ENCODE data around the gene MAGEF1.
A peak's percentile ranks its signal among the peaks of the same experiment; 100 is the strongest.

Gene MAGEF1, protein sequence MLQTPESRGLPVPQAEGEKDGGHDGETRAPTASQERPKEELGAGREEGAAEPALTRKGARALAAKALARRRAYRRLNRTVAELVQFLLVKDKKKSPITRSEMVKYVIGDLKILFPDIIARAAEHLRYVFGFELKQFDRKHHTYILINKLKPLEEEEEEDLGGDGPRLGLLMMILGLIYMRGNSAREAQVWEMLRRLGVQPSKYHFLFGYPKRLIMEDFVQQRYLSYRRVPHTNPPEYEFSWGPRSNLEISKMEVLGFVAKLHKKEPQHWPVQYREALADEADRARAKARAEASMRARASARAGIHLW

DNA sequence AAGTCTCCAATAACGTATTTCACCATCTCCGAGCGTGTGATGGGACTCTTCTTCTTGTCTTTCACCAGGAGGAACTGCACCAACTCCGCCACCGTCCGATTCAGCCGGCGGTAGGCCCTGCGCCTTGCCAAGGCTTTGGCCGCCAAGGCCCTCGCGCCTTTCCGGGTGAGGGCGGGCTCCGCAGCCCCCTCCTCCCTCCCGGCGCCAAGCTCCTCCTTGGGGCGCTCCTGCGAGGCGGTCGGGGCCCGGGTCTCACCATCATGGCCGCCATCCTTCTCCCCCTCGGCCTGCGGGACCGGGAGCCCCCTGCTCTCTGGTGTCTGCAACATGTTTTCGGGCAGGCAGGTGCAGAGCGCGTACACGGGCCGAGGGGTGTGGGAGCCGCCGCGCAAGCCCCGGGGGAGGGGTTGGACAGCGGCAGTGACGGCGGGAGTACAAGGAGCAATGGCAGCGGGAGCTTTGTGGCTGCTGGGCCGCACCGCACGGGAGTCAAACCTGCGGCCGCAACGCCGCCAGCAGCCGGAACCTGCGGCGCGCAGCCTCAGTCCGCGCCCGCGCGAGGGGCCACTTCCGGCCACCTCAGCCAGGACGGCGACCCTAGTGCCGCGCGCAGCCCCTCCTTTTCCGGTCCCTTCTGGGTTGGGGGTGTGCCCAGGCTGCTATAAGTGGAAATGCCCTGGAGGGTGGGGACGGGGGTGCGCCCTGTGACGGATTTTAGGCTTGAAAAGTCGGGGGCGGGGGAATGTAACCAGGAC is at the start of gene MAGEF1:
Gene MAGEF1, minus strand, starts transcription at position 572 of the 755 bp plus-strand sequence. Its CDS starts 243 bp downstream, at position 329.
- DNase-seq (ENCODE audit: low read depth, low spot score) = peak; percentile 69

DNA sequence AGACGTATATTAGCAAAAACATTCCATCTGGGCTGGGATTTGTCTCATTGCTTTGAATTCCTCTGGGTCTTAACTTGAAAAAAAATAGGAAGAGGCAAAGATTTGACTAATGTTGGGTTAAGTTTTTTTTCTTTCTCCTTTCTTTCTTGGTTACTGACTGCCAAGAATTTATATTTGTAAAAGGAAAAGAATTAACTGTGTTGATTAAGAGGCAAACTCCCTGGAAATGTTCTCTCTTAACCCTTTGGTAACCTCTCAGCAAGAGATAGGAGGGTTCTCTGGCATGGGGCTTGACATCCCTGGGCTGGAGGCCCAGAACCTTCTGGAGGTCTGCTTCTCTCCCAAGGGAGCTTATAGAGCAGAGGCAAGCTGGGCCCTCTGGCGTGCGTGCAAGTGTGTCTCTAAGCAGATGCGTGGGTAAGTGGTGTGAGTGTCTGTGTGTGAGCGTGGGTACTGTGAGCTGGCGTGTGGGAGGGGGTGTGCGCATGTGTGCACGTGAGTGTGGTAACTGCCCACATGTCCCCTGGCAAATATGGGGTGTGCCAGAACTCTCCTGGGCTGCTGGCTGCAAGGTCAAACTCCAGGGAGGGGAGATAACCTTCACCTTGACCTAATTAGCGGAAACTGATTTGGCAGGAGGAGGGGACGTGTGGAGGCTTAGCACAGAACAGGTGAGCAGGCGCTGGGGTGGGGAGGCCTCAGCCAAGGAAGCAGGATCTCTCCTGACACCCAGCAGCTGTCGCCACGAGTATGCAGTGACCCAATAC is 49.4 kb upstream of the MAGEF1 start:
- no peak for DNase-seq (ENCODE audit: low read depth, low spot score)

DNA sequence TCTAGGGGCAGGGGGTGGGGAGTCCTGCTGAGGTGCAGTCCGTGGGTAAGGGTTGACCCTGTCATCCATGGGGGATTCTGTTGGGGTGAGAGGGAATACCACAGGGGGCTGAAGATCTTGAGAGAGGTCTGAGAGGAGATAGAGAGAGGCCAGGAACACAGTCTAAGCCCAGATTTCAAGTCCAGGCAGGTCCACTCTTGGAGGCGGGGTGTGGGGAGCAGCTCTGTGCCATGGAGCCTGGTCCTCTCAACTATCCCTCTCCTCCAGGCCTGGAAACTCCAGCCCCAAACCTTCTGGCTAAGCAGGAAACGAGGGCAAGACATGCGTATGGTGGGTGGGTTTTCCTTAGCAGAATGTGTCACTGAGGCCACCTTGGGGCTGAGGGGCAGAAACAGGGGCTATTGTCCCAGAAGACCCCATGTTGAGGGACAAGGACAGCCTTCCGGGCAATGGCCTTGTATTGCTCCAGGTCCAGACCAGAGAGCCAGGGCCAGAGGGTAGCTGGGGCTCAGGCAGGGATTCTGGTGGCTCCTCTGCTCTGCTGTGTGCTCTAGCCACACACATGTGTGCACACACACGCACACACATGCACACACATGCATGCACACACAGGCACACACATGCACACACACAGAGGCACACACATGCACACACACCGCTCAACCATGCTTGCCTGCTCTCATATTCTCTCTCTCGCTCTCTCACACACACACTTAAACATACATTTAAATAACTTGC is 48.6 kb upstream of the MAGEF1 start:
- no peak for DNase-seq (ENCODE audit: low read depth, low spot score)

DNA sequence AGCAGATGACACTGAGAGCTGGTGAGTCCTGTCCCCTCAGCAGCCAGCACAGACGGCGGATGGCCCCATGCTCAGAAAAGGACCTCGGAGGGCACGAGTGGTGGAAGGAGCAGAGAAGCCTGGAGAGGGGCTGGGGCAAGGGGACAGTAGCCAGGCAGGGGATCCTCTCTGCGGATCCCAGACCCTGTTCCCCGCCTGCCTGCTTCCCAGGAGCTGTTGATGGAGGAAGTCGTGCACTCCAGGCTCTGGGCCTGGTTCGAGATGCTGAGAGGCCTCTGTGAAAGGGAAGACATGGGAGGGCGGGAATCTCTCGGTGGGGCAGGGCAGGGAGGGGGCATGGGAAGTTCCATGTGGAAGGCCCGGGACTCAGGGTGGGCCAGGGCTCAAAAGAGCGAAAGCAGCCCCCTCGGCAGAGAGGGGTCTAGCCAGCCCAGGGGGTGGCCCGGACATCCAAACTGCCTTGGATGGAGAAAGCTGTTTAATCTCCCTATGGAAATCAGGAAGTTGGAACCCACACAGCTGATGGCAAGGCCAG is 47.9 kb upstream of the MAGEF1 start:
- no peak for DNase-seq (ENCODE audit: low read depth, low spot score)

DNA sequence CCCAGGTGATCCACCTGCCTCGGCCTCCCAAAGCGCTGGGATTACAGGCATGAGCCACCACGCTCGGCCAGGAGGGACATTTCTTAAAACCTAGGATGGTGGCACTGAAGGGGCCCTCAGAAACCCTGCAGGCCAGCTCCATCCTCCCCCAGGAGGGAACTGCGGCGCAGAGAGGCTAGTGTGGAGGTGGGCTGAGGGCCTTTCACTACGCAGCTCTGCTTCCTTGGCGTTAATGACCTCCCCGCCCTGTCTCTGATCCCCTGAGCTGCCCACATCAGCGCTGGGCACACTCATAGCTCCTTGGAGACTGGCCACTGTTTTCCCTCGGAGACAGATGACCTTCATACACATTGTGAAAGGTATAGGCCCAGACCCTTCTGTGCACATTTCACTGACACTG is 46.2 kb upstream of the MAGEF1 start:
- DNase-seq (ENCODE audit: low read depth, low spot score) = no peak

DNA sequence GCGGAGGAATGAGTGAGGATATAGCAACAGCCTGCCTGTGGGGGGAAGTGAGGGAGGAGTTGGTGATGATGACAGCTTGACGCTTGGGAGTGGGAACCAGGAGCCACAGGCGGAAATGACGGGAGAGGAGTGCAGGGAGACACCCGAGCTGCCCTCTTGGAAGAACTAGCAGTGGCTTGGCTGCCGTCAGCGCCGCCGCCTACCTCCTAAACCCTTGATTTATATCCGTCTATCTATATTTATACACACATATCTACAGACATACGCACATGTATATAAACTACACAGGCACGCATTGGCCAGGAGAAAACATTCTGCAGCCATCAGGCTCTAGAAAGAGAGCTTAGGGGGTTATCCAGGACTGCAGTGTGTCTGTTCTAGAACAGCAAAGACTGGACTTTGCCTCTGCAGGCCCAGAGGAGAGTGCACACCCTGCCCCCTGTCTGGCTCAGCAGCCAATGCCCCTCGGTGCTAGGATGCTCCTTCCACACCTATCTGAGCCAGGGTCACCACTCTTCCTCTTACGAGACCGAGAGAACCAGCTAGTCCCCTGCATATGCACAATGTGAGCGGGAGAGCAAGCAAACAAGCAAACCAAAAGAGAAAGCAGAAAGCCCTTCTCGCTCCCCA is 45.3 kb upstream of the MAGEF1 start:
- DNase-seq (ENCODE audit: low read depth, low spot score) = no peak

DNA sequence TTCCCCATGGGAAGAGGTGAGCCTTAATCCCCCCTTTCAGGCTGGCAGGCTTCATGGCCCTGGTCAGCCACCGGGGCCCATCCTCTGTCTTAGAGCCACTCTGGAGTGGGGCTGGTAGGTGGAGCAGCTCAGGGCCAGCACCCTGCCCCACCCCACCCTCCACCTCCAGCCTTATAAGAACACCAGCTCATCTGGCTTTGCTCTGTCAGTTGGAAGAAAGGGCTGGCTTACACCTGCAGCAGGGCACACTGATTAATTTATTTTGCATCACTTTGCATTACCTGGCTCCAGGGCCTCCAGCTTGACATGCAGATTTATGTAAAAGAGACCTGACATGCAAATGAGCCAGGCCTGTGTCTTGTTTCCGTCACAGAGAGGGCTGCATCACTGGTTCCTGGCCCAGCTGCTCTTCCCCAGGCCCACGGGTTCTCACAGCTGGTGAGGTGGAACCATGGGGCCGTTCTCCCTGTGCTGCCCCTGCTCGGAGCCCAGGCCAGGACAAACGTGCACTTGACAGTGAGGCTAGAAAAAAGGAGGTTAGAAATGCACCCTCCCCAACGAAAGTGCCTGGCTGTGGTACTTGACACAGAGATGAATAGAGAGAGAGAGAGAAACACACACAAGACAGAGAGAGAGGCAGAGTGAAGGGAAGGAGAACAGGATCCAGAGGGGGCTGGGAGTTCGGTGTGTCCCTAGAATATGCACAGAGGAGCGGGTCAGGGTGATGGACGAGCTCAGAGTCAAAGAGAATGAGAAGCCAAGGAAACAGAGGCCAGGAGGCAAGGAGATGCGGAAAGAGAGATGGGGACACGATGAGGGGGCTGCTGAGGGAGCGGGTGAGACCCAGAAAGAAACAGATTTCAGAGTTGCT is 44.5 kb upstream of the MAGEF1 start:
- DNase-seq (ENCODE audit: low read depth, low spot score) = no peak

DNA sequence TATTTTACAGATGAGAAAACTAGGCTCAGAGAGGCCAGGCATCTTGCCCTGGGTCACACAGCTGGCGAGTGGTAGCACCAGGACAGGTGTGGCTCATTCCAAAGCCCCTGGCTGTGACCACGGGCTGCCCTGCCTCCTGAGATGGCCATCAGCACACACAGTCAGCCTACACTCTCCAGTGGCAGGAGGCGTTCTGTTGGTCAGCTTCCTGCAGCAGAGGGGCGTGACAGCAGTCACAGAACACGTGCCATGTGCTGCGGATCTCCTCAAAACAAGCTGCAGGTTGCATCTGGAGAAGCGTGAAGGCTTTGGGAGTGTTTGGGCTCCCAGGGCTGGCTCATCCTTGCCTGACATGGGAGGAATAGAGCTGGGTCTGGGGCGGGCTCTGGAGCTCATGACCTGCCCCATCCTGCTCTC is 43.5 kb upstream of the MAGEF1 start:
- DNase-seq (ENCODE audit: low read depth, low spot score) = no peak

DNA sequence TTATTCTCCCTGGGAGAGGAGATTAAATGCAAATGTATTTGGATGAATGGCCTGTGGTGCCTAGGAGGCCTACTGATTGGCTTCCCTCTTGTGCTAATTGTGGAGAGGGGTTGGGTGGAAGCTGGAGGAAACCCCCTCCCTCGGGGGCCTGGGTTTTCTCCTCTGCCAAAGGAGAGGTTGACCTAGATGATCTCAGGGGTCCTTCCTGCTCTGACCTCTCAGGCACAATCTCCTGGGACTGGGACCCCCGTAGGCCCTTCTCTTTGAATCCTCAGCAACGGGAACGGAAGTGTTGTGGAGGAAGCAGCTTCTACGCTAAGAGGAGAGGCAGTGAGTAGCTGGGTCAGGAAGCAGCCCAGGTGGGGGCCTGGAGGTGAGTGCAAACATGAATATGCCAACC is 40.5 kb upstream of the MAGEF1 start:
- DNase-seq (ENCODE audit: low read depth, low spot score) = no peak

DNA sequence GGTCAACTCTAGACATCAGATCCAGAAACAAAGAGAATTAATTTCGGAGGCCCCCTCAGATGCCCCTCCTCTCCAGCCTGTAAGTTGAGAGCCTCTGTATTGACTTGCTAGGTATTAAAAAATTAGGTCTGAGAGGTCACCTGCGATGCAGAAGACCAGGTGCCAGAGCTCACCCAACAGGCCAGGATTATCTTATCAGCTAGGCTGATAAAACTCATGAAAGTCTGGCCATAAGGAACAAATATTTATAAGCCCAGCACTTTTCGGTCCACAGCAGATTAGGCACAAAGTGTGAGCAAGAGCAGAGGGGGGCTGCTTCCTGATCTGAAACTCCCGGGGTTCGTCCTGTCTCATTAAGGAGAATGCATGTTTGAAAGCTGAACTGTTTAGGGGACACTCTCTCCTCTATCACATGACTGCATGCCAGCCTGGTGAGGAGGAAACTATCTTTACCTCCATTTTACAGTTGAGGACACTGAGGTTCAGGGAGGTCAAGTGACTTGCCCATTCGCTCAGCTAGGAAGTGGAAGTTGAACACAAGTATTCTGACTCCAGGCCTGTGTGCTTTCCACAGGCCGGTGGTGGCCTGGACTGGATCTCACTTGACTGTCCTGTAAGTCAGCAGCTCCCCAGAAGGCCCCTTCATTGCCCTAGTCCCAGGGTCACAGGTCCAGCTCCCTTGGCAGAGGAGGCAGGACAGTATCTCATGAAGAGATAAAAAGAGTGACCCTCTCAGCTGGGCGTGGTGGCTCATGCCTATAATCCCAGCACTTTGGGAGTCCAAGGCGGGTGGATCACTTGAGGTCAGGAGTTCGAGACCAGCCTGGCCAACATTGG is 39.6 kb upstream of the MAGEF1 start:
- no peak for DNase-seq (ENCODE audit: low read depth, low spot score)

DNA sequence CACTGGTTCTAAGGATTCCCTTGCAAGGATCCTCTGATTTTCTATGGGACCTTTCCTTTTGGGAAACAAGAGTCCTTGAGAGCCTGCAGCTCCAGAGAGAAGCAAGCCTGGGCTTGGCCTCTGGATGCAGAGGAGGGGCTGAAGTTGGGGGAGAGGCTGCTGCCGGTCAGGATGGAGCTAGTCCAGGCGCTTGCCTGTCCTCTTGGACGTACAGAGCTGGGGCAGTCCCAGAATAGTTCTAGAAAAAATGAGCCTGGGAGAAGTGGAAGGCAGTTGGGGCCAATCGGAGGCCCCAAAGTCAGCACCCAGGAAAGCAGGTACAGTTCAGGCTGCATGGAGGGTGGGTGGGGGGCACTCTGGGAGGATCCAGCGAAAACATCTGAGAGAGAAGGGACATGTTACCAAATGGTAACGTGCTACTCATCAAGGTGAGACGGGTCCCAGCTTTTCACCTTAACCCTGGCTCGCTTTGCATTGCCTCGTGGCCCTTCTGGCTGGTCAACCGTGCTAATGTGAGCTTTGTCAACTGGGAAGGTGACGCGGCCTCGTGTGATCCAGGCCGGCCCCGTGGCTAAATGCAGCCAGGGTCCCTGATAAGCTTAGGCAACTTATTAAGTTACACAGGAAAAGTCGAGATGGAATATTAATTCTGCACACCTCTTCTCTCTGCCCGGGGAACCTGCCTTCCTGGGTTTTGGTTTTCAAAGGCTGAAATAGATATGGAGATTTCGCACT is 38.7 kb upstream of the MAGEF1 start:
- no peak for DNase-seq (ENCODE audit: low read depth, low spot score)

DNA sequence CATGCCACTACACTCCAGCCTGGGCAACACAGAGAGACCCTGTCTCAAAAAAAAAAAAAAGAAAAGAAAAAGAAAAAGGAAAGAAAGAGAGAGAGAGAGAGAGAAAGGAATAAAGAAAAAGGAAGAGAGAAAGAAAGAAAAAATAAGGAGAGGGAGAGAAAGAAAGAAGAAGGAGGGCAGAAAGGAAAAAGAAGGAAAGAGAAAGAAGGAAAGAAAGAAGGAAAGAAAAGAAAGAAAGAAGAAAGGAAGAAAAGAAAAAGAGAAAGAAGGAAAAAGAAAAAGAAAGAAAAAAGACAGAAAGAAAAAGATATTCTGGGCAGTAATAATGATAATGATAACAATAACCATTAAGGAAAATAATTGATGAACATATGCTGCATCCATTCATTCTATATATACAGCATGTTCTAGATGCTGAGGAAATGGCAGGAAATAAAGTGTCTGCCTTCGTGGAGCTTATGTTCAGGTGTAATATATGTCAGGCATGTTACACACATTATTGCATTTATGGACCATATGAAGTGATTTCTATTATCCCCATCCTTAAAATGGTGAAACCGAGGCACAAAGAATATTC is 37.4 kb upstream of the MAGEF1 start:
- no peak for DNase-seq (ENCODE audit: low read depth, low spot score)

DNA sequence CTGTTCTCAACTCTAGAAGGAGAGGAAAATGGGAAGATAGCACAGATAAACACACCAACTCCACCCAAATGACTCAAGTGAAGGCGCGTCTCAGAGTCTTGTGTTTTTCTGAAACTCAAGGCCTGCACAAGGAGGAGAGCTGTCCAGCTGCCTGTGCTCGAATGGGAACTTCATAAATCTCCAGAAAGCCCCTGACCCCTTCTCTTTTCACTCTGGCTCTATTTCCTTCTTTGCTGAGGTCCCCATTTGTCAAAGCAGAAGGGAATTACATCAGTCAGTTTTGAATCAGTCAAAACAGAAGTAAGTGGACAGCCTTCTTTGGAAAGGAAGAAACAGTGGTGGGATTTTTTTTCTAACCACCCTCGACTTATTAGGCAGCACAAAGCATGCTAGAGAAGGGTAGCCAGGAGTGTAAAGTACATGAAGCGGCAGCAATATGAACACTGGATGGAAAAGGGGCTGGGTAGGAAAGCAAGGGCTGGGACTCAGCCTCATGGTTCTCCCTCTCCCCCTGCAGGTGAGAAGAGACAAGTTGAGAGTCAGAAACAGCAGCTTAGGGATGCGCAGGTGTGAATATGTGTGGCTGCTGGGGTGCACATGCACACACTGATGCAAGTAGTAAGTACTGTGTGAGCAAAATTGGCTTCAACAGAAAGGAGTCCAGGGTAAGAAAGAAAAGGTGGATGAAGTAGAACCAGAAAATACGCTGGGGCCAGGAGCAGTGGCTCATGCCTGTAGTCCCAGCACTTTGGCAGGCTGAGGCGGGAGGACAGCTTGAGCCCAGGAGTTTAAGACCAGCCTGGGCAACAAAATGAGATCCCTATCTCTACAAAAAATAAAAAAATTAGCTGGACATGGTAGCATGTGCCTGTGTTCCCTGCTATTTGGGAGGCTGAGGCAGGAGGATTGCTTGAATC is 36.6 kb upstream of the MAGEF1 start:
- no peak for DNase-seq (ENCODE audit: low read depth, low spot score)

DNA sequence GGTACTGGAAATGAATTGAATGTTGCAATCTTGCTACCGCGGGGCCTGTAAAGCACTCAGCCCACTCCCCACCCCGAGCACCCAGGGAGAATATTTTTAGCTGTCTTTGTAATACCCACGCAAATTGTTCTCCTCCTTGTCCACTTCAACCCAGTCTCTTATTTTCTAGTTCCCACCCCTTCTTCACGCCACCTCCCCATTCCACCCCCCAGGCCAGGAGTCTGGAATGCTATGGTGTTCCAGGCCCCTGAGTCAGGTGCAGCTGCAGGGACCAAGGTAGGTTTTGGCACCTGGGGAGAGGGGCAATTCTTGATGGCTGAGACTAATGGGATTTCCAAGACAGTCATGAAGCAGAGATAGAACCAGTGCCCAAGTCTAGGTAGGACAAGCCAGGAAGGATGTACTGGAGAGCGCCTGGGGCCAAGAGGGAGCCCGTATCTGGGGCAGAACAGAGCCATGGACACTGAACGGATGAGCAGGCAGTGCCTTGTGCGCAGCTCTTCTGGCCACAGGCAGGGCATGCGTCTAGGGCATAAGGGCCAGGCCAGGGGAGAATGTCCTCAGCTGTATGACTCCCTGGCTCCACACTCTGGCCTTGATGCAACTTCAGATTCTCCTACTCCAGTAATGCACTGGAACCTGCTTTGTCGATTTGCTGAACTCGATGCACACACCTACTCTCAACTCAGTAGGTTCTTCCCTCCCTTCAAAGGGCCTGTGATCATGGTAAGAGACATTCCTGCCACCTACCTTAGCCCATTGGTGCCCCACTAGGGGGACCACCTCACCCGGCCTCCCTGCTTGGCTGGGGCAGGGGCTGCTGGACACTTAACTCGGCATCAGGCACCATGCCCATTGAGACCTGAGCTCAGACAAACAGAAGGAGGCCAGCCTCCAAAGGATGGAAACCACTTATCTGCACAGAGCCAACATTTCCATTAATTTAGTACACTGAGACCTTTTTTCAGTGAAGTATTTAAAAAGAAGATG is 34.6 kb upstream of the MAGEF1 start:
- no peak for DNase-seq (ENCODE audit: low read depth, low spot score)

DNA sequence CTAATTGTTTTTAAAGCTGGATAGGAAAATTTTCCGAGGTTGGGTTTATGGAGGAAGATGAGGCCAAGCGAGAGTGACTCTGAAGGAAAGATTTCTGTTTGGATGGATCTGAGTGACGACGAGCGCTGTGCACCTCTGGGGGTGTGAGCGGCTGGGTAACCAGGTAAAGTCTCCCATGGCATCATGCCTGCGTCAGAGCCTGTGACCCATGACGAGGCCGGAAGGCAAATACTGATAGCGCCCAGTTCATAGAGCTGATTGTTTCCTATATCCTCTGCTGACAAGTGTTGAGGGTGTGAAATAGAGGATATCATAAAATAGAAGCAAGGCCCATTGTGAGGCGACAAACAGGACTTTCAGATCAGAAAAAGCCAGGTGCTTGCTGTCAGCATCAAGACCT is 33.7 kb upstream of the MAGEF1 start:
- no peak for DNase-seq (ENCODE audit: low read depth, low spot score)

DNA sequence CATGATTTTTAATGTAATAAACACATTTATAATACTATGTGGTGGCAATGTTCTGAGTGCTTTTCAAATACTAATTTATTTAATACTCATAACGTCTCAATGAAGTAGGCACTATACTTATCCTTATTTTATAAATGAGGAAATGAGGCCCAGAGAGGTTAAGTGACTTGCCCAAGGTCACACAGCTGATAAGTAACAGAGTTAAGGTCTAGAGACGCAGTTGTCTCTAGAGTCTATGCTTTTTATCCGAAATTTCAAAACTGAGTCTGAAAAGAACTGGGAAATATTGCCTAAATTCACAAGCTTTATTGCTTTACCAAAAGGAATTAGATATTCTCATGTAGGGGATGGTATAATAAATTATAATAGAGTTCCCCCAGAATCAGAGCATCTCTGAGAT is 31.4 kb upstream of the MAGEF1 start:
- no peak for DNase-seq (ENCODE audit: low read depth, low spot score)

Measured in iPS DF 19.7 (cell line).